Endothelial cell of hepatic sinusoid (primary cell): ENCODE data around the gene BMPR1B.

Experiments used
- in situ Hi-C: cut with HindIII; loops from 2 replicates; pipeline ENCODE4 v1.10.0; 2017; ENCODE audit warnings: low sequenced_read_pairs

The BMPR1B gene

GRCh38 chr4:94762326-94762725 is 4.6 kb downstream of the BMPR1B start:
- in situ Hi-C loops: loop anchor here (5.0 kb wide), 1 partner anchor 65 kb away; no protein-coding TSS in a partner anchor

GRCh38 chr4:94763005-94763404 is 5.2 kb downstream of the BMPR1B start:
- in situ Hi-C loops: loop anchor here (5.0 kb wide), 1 partner anchor 64 kb away; no protein-coding TSS in a partner anchor

- in situ Hi-C loops: loop anchor here (5.0 kb wide), 1 partner anchor 64 kb away; no protein-coding TSS in a partner anchor
These were observed 5.7 kb downstream of the BMPR1B start for GRCh38 chr4:94763500-94763899.

GRCh38 chr4:94764069-94764468 is 6.3 kb downstream of the BMPR1B start:
- in situ Hi-C loops: loop anchor here (5.0 kb wide), 1 partner anchor 63 kb away; no protein-coding TSS in a partner anchor

- in situ Hi-C loops: no loop called here
These were observed 7.4 kb downstream of the BMPR1B start for GRCh38 chr4:94765174-94765573.

- in situ Hi-C loops: no loop called here
These were observed 7.9 kb downstream of the BMPR1B start for GRCh38 chr4:94765648-94766047.

GRCh38 chr4:94766856-94767255 is 9.1 kb downstream of the BMPR1B start:
- in situ Hi-C loops: no loop called here

GRCh38 chr4:94767446-94767845 is 9.7 kb downstream of the BMPR1B start:
- in situ Hi-C loops: no loop called here

- in situ Hi-C loops: no loop called here
These were observed 25.0 kb downstream of the BMPR1B start for GRCh38 chr4:94782707-94783106.

- in situ Hi-C loops: no loop called here
These were observed 33.9 kb downstream of the BMPR1B start for GRCh38 chr4:94791701-94792100.

- in situ Hi-C loops: no loop called here
These were observed 41.1 kb downstream of the BMPR1B start for GRCh38 chr4:94798808-94799207.

- in situ Hi-C loops: loop anchor here (10.0 kb wide), 1 partner anchor 54 kb away; no protein-coding TSS in a partner anchor
These were observed 43.3 kb downstream of the BMPR1B start for GRCh38 chr4:94801016-94801415.

- in situ Hi-C loops: loop anchor here (10.0 kb wide), 1 partner anchor 53 kb away; no protein-coding TSS in a partner anchor
These were observed 44.3 kb downstream of the BMPR1B start for GRCh38 chr4:94802091-94802490.

GRCh38 chr4:94803181-94803580 is 45.4 kb downstream of the BMPR1B start:
- in situ Hi-C loops: loop anchor here (10.0 kb wide), 1 partner anchor 52 kb away; no protein-coding TSS in a partner anchor

GRCh38 chr4:94804650-94805049 is 46.9 kb downstream of the BMPR1B start:
- in situ Hi-C loops: loop anchor here (10.0 kb wide), 1 partner anchor 50 kb away; no protein-coding TSS in a partner anchor

- in situ Hi-C loops: loop anchor here (10.0 kb wide), 1 partner anchor 48 kb away; no protein-coding TSS in a partner anchor
These were observed 48.6 kb downstream of the BMPR1B start for GRCh38 chr4:94806376-94806775.

- in situ Hi-C loops: no loop called here
These were observed 53.9 kb downstream of the BMPR1B start for GRCh38 chr4:94811643-94812042.

GRCh38 chr4:94813221-94813620 is 55.5 kb downstream of the BMPR1B start:
- in situ Hi-C loops: no loop called here

GRCh38 chr4:94814237-94814636 is 56.5 kb downstream of the BMPR1B start:
- in situ Hi-C loops: no loop called here

GRCh38 chr4:94819371-94820168 is 61.8 kb downstream of the BMPR1B start:
- in situ Hi-C loops: no loop called here

- in situ Hi-C loops: loop anchor here (5.0 kb wide), 1 partner anchor 64 kb away; no protein-coding TSS in a partner anchor
These were observed 68.5 kb downstream of the BMPR1B start for GRCh38 chr4:94826206-94826605.
